Pancreas (tissue), 10 donors: ENCODE measurements around the gene SLC36A4. TPM values are rescaled to one million over a fixed set of nuclear protein-coding genes. Genes with fewer than 3 reads are reported as not detected.

Source experiments
- ATAC-seq, 4 donors: fragments of 200-7000 bp; cut with Tn5 transposase; one replicate each; pipeline versions ENCODE4 v1.8.0 to v1.9.1; 2020; ENCODE audit warnings: mild to moderate bottlenecking in 4 of 4, moderate library complexity in 4 of 4
- DNase-seq, 6 donors: peaks; one replicate each; pipeline ENCODE4 v3.0.0-alpha.2; 2020
- FAIRE-seq: peaks from 2 replicates; lab custom pipeline; 2012; peaks lifted over from hg19 to GRCh38; lab: Jason Lieb, UNC
- H3K27ac ChIP-seq, 4 donors: fragments of 200-600 bp; sonication (generic); 1 replicate in 3 of 4; 2 replicates in 1 of 4; pipeline versions ENCODE4 v1.5.0 to v1.8.0; 2020
- H3K27me3 ChIP-seq, 4 donors: fragments of 200-600 bp; one replicate each; pipeline ENCODE4 v1.8.0; 2021
- H3K36me3 ChIP-seq, 3 donors: fragments of 200-600 bp; sonication (generic) in 1 of 3; one replicate each; pipeline versions ENCODE4 v1.5.0 to v1.8.0; 2020 to 2021
- H3K4me1 ChIP-seq, 3 donors: fragments of 200-600 bp; one replicate each; pipeline ENCODE4 v1.8.0; 2021
- H3K4me3 ChIP-seq, 4 donors: fragments of 200-600 bp; sonication (generic) in 2 of 4; one replicate each; pipeline versions ENCODE4 v1.5.0 to v1.8.0; 2020 to 2021
- H3K9me3 ChIP-seq, 4 donors: fragments of 200-600 bp; one replicate each; pipeline ENCODE4 v1.8.0; 2021
- WGBS, 2 donors: extraction: QIAGEN DNeasy Blood & Tissue Kit; methylation state at CpG; one replicate each; pipeline ENCODE4 v1.1.7; 2013; 5-methylcytosine and 5-hydroxymethylcytosine counted together
- intact Hi-C, 3 donors: fragments of 100-400 bp; cut with DNase I; formaldehyde crosslinking; loops; one replicate each; pipeline versions ENCODE4 v1.11.1 to v1.14.2; 2022
- polyA plus RNA-seq, 2 donors: library from polyadenylated mRNA; stranded (reverse); fragments of 200-250 nt; gene quantifications; one replicate each; pipeline ENCODE4 v1.2.3, GENCODE V29; 2013
- total RNA-seq, 6 donors: library from RNA; stranded (reverse); fragmentation: NEBNext Ultra II Directional in 4 of 6; extraction: Animal tissue kit (Norgen Biotek cat#: 25700) in 4 of 6; gene quantifications; one replicate each; pipeline versions ENCODE4 v1.2.1 to v1.2.4, GENCODE V29; 2021 to 2023
- TF ChIP-seq, protein P1 (sequence below), 4 donors: fragments of 200-600 bp; sonication (generic) in 3 of 4; IDR thresholded peaks; one replicate each; pipeline versions ENCODE4 v1.5.0 to v1.8.0; 2021; ENCODE audit warnings: antibody characterized with exemption in 4 of 4
- donor health status: healthy with polysubstance abuse.
- donor health status: DM: no; HTN: no; CAD: no; lungs with moderate emphysema.
- donor health status: DM: no; HTN: no; CAD: no.
- donor health status: control.
- donor health status: control.
- donor health status: Bipolar disorder and iron deficiency.
- donor health status: DM: yes; HTN: yes; CAD: no.
- donor health status: DM: no; HTN: no; CAD: no.
- donor health status: DM: no; HTN: no; CAD: no.
- donor health status: DM: yes; HTN: yes; CAD: no.

SLC36A4 gene
- total and polyA plus RNA-seq, 8 donors = 1.8 to 10.0 (median 5.1) TPM

DNA sequence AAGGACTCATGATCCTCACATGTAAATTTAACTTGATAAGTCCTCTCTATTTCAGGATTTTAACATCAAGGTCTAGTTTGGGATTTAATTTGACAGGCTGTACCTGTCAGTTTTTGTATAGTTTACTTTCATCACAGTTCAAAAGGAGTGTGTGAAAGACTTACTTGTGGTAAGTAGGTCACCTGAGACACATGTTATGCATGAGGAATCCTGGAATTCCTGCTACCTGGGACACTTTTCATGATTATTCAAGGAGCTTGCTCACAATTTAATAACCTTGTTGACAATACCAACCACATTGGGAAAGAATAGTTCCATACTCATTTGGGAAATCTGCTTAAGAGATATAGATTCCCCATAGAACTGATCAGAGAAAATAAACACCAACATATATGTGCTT, 15.8 kb upstream of the SLC36A4 start:
- TF ChIP-seq, protein P1, sequence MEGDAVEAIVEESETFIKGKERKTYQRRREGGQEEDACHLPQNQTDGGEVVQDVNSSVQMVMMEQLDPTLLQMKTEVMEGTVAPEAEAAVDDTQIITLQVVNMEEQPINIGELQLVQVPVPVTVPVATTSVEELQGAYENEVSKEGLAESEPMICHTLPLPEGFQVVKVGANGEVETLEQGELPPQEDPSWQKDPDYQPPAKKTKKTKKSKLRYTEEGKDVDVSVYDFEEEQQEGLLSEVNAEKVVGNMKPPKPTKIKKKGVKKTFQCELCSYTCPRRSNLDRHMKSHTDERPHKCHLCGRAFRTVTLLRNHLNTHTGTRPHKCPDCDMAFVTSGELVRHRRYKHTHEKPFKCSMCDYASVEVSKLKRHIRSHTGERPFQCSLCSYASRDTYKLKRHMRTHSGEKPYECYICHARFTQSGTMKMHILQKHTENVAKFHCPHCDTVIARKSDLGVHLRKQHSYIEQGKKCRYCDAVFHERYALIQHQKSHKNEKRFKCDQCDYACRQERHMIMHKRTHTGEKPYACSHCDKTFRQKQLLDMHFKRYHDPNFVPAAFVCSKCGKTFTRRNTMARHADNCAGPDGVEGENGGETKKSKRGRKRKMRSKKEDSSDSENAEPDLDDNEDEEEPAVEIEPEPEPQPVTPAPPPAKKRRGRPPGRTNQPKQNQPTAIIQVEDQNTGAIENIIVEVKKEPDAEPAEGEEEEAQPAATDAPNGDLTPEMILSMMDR (IDR thresholded peaks at IDR 0.05) = no peak
- ATAC-seq (no peak), FAIRE-seq (no peak), DNase-seq (no peak)
- peaks cover 0 to 3% (median 0%) of the 10 kb centered on the region in 4 donors for H3K9me3 ChIP-seq
- no peaks in the 10 kb centered on the region for H3K36me3 ChIP-seq
- H3K4me1 ChIP-seq = peaks cover 0 to 12% (median 8%) of the 10 kb centered on the region in 3 donors
- no peak overlapping the region for H3K27ac ChIP-seq
- no peak overlapping the region for H3K4me3 ChIP-seq
- intact Hi-C loops = no loop called here
- H3K27me3 ChIP-seq = no peaks in the 10 kb centered on the region

DNA sequence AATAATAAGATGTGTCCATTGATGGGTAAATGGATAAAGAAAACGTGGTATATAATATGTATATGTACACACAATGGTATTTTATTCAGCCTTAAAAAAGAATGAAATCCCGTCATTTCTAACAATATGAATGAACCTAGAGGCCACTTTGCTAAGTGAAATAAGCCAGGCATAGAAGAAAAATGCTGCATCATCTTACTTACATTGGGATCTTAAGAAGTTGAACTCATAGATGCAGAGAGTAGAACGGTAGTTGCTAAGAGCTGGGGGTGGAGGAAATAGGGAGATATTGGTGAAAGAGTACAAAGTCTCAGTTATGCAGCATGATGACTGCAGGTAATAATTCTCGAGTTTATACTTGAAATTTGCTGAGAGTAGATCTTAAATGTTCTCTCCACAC, 14.3 kb upstream of the SLC36A4 start:
- H3K9me3 ChIP-seq = peaks cover 0 to 3% (median 0%) of the 10 kb centered on the region in 4 donors
- H3K27ac ChIP-seq = no peak overlapping the region
- FAIRE-seq = no peak
- H3K4me3 ChIP-seq = no peak overlapping the region
- no peak for ATAC-seq
- WGBS, 2 donors = 59 to 73% methylated on average over 4 of the region's 4 CpGs
- H3K36me3 ChIP-seq = no peaks in the 10 kb centered on the region
- intact Hi-C loops = no loop called here
- peaks cover 0 to 8% (median 4%) of the 10 kb centered on the region in 3 donors for H3K4me1 ChIP-seq
- no peaks in the 10 kb centered on the region for H3K27me3 ChIP-seq
- TF ChIP-seq, protein P1 (IDR thresholded peaks at IDR 0.05) = no peak
- DNase-seq = no peak

DNA sequence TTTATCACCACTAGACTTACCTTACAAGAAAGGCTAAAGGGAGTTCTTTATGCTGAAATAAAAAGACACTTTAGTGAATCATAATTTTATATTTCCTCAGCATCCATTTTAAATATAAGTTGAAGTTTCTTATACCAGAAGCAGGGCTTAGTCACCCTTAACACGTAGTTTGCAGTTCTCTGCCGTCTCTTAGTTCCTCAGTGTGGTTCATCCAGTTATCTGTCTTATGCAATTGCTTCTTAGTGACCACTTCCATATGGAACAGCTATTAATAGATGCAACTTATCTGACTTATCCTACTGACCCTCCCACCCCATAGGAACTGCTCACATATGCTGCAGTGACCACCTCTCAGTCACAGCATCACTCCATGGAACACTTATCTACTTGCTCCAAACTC, 11.7 kb upstream of the SLC36A4 start:
- Histone ChIP-seq H3K27me3 (peaks cover 0 to under 1% (median 0%) of the 10 kb centered on the region in 4 donors), H3K4me1 (no peaks in the 10 kb centered on the region), H3K27ac (no peak overlapping the region), H3K36me3 (no peaks in the 10 kb centered on the region), H3K9me3 (peaks cover 0 to 3% (median 0%) of the 10 kb centered on the region in 4 donors), H3K4me3 (no peak overlapping the region)
- FAIRE-seq (no peak), DNase-seq (no peak), ATAC-seq (no peak)
- 82 to 93% methylated on average over 2 of the region's 2 CpGs for WGBS, 2 donors
- TF ChIP-seq, protein P1 (IDR thresholded peaks at IDR 0.05) = no peak
- intact Hi-C loops = no loop called here

DNA sequence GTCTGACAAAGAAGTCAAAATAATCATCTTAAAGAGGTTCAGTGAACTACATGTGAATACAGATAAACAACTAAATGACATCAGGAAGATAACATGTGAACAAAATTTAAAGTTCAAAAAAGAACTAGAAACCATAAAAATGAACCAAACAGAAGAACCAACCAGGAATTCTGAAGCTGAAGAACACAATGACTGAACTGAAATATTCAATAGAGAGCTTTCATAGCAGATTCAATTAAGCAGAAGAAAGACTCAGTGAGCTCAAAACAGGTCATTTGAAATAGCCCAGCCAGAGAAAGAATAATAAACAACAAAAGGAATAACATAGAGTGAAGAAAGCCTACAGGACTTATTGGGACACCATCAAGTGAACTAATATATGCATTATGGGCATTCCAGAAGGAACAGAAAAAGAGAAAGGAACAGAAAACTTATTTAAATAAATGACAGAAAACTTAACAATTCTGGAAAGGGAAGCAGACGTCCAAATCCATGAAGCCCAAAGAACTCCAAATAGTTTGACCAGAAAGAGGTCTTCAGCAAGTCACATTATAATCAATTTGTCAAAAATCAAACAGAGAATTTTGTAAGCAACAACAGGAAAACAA, 11.0 kb upstream of the SLC36A4 start:
- Histone ChIP-seq H3K27ac (no peak overlapping the region), H3K4me3 (no peak overlapping the region), H3K9me3 (peaks cover 0 to 3% (median 0%) of the 10 kb centered on the region in 4 donors), H3K36me3 (no peaks in the 10 kb centered on the region), H3K27me3 (peaks cover 0 to 3% (median 0%) of the 10 kb centered on the region in 4 donors), H3K4me1 (no peaks in the 10 kb centered on the region)
- DNase-seq = no peak
- TF ChIP-seq, protein P1 (IDR thresholded peaks at IDR 0.05) = no peak
- no peak for ATAC-seq
- intact Hi-C loops = no loop called here
- FAIRE-seq = no peak
- WGBS, 2 donors = 43 to 55% methylated on average over 1 of the region's 1 CpG

DNA sequence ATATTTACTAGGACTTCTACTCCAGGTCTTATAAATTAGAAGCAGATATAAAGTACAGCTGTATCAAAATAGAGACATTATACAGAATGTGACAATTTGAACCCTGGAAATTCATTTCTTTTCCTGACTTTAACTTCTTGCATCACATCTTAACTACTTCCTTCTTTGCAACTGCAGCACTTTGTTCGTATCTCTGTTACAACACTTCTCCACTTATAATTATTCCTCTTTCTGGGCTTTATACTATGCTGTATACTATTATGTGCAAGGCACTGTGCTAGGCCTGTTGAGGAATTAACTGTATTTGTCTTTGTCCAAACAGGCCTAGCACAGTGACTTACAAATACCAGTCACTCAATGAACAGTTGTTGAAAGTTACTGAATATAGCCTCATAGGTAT, 1.8 kb upstream of the SLC36A4 start:
- no peak for DNase-seq
- Histone ChIP-seq H3K27ac (no peak overlapping the region), H3K4me1 (no peaks in the 10 kb centered on the region), H3K27me3 (peaks cover 0 to 3% (median 0%) of the 10 kb centered on the region in 4 donors), H3K4me3 (no peak overlapping the region), H3K36me3 (no peaks in the 10 kb centered on the region), H3K9me3 (no peaks in the 10 kb centered on the region)
- intact Hi-C loops = no loop called here
- no peak for ATAC-seq
- 87 to 93% methylated on average over 1 of the region's 1 CpG for WGBS, 2 donors
- TF ChIP-seq, protein P1 (IDR thresholded peaks at IDR 0.05) = no peak
- no peak for FAIRE-seq
